Activated CD4-positive, alpha-beta T cell treated with anti-CD3 and anti-CD28 coated beads, Interleukin-2, amount 10 ng/mL, durations not matched to agents 7 days and 5 days (primary cell): ENCODE measurements around the gene EID2B. TPM values are rescaled to one million over a fixed set of nuclear protein-coding genes. Genes with fewer than 3 reads are reported as not detected.

Experiments
- CTCF ChIA-PET: fragments of 350-600 bp; sonication (Branson Sonifier 250); formaldehyde crosslinking; loops from one replicate; lab custom pipeline; 2021; ENCODE audit warnings: antibody characterized with exemption; lab: Charles Lee
- POLR2A ChIA-PET: fragments of 350-600 bp; sonication (Branson Sonifier 250); formaldehyde crosslinking; loops from one replicate; lab custom pipeline; 2021; ENCODE audit warnings: antibody characterized with exemption; lab: Charles Lee
- DNase-seq: peaks from one replicate; pipeline ENCODE4 v3.0.0-alpha.2; 2020
- H3K27ac Mint-ChIP-seq: one replicate; pipeline ENCODE4 v1.8.0; 2021; ENCODE audit warnings: mild to moderate bottlenecking, moderate library complexity, mixed read lengths
- H3K27me3 Mint-ChIP-seq: one replicate; pipeline ENCODE4 v1.8.0; 2021; ENCODE audit warnings: mixed read lengths
- H3K36me3 Mint-ChIP-seq: one replicate; pipeline ENCODE4 v1.8.0; 2021; ENCODE audit warnings: low read depth, mixed read lengths
- H3K4me1 Mint-ChIP-seq: one replicate; pipeline ENCODE4 v1.8.0; 2021; ENCODE audit warnings: mixed read lengths
- H3K4me3 Mint-ChIP-seq: one replicate; pipeline ENCODE4 v1.8.0; 2021; ENCODE audit warnings: mild to moderate bottlenecking, moderate library complexity, mixed read lengths
- H3K9me3 Mint-ChIP-seq: one replicate; pipeline ENCODE4 v1.8.0; 2021; ENCODE audit warnings: mixed read lengths
- total RNA-seq, 2 experiments: library from RNA; stranded (reverse); gene quantifications; one replicate each; pipeline ENCODE4 v1.2.3, GENCODE V29; 2021

EID2B gene
- total RNA-seq, 2 experiments from 2014 or later: 3.4 to 5.1 TPM

GRCh38 chr19:39544911-39545310 is 12.3 kb upstream of the EID2B start:
- POLR2A ChIA-PET: no interaction called here
- Mint-ChIP-seq H3K27me3 (no peaks in the 10 kb centered on the region), H3K27ac (peak overlapping the region; percentile 60), H3K36me3 (no peaks in the 10 kb centered on the region), H3K4me3 (no peak overlapping the region), H3K4me1 (peaks cover 59% of the 10 kb centered on the region), H3K9me3 (peaks cover 2% of the 10 kb centered on the region)
- CTCF ChIA-PET: interaction anchor here (0.6 to 2.2 kb wide), 3 partner anchors 9 to 314 kb away, joined by 5 to 7 read pairs (median 5); no protein-coding TSS in a partner anchor
- no peak for DNase-seq

- no peaks in the 10 kb centered on the region for H3K36me3 Mint-ChIP-seq
- ChIA-PET POLR2A (no interaction called here), CTCF (interaction anchor here (0.6 to 2.2 kb wide), 6 partner anchors 8 to 748 kb away, joined by 3 to 7 read pairs (median 5); no protein-coding TSS in a partner anchor)
- peaks cover 58% of the 10 kb centered on the region for H3K4me1 Mint-ChIP-seq
- H3K9me3 Mint-ChIP-seq: peaks cover 2% of the 10 kb centered on the region
- peak overlapping the region; percentile 60 for H3K27ac Mint-ChIP-seq
- H3K4me3 Mint-ChIP-seq: no peak overlapping the region
- DNase-seq: no peak
- no peaks in the 10 kb centered on the region for H3K27me3 Mint-ChIP-seq
Observed at GRCh38 chr19:39544226-39544903, 11.7 kb upstream of the EID2B start.

- no peak overlapping the region for H3K4me3 Mint-ChIP-seq
- POLR2A ChIA-PET: no interaction called here
Observed at GRCh38 chr19:39543477-39543857, 10.8 kb upstream of the EID2B start.

GRCh38 chr19:39542206-39542605 is 9.6 kb upstream of the EID2B start:
- Mint-ChIP-seq H3K36me3 (peaks cover 7% of the 10 kb centered on the region), H3K9me3 (peaks cover 2% of the 10 kb centered on the region), H3K4me1 (peaks cover 73% of the 10 kb centered on the region), H3K27me3 (no peaks in the 10 kb centered on the region), H3K4me3 (no peak overlapping the region), H3K27ac (no peak overlapping the region)
- no peak for DNase-seq
- ChIA-PET CTCF (interaction anchor here (1.0 to 1.3 kb wide), 2 partner anchors 9 kb away, joined by 4 to 6 read pairs; no protein-coding TSS in a partner anchor), POLR2A (no interaction called here)

More at GRCh38 chr19:39543477-39543857, 10.8 kb upstream of the EID2B start:
- Mint-ChIP-seq H3K27ac (no peak overlapping the region), H3K4me1 (peaks cover 65% of the 10 kb centered on the region), H3K9me3 (peaks cover 2% of the 10 kb centered on the region), H3K27me3 (no peaks in the 10 kb centered on the region), H3K36me3 (peaks cover under 1% of the 10 kb centered on the region)
- CTCF ChIA-PET: interaction anchor here (0.7 to 1.2 kb wide), 2 partner anchors 12 to 180 kb away, joined by 3 to 8 read pairs; no protein-coding TSS in a partner anchor
- DNase-seq: no peak

- Mint-ChIP-seq H3K27me3 (no peaks in the 10 kb centered on the region), H3K27ac (peak overlapping the region; percentile 94), H3K4me1 (peaks cover 67% of the 10 kb centered on the region), H3K9me3 (no peaks in the 10 kb centered on the region), H3K4me3 (peak overlapping the region; percentile 97), H3K36me3 (peaks cover 10% of the 10 kb centered on the region)
- CTCF ChIA-PET: no interaction called here
- POLR2A ChIA-PET: no interaction called here
- no peak for DNase-seq
Observed at GRCh38 chr19:39540333-39540673, 7.7 kb upstream of the EID2B start.

GRCh38 chr19:39539518-39540332 is 7.1 kb upstream of the EID2B start, which contains the start of gene EID2:
TSS of gene EID2 (minus strand) at chr19:39540161. CDS start at chr19:39540079, 82 bp downstream.
- DNase-seq: peak; percentile 94
- peak within 1 kb of the TSS; percentile 97 for H3K4me3 Mint-ChIP-seq
- no peaks in the 10 kb centered on the region for H3K27me3 Mint-ChIP-seq
- peaks cover 10% of the 10 kb centered on the region for H3K36me3 Mint-ChIP-seq
- H3K9me3 Mint-ChIP-seq: no peaks in the 10 kb centered on the region
- ChIA-PET POLR2A (interaction anchor here (1.2 kb wide), 1 partner anchor 104 kb away, joined by 4 read pairs; the partner anchor contains the start of gene RPS16), CTCF (interaction anchor here (0.6 kb wide), 1 partner anchor 782 kb away, joined by 3 read pairs; no protein-coding TSS in a partner anchor)
- peak within 1 kb of the TSS; percentile 94 for H3K27ac Mint-ChIP-seq
- H3K4me1 Mint-ChIP-seq: peaks cover 64% of the 10 kb centered on the region

GRCh38 chr19:39539165-39539517 is 6.5 kb upstream of the EID2B start:
- POLR2A ChIA-PET: interaction anchor here (1.2 kb wide), 1 partner anchor 104 kb away, joined by 4 read pairs; the partner anchor contains the start of gene RPS16
- no peaks in the 10 kb centered on the region for H3K27me3 Mint-ChIP-seq
- H3K4me3 Mint-ChIP-seq: peak overlapping the region; percentile 97
- H3K36me3 Mint-ChIP-seq: peaks cover 10% of the 10 kb centered on the region
- no peaks in the 10 kb centered on the region for H3K9me3 Mint-ChIP-seq
- peak overlapping the region; percentile 92 for H3K27ac Mint-ChIP-seq
- CTCF ChIA-PET: interaction anchor here (0.6 kb wide), 1 partner anchor 782 kb away, joined by 3 read pairs; no protein-coding TSS in a partner anchor
- no peak for DNase-seq
- peaks cover 58% of the 10 kb centered on the region for H3K4me1 Mint-ChIP-seq

- Mint-ChIP-seq H3K27me3 (no peaks in the 10 kb centered on the region), H3K36me3 (peaks cover 10% of the 10 kb centered on the region), H3K27ac (no peak overlapping the region), H3K4me1 (peaks cover 40% of the 10 kb centered on the region), H3K4me3 (no peak overlapping the region), H3K9me3 (no peaks in the 10 kb centered on the region)
- CTCF ChIA-PET: interaction anchor here (0.6 to 2.1 kb wide), 7 partner anchors 8 to 143 kb away, joined by 3 to 12 read pairs (median 4); no protein-coding TSS in a partner anchor
- POLR2A ChIA-PET: interaction anchor here (0.6 to 0.9 kb wide), 3 partner anchors 53 to 199 kb away, joined by 3 to 8 read pairs (median 3); partner anchors contain the start of genes RPS16 and TIMM50
- DNase-seq: no peak
Observed at GRCh38 chr19:39533791-39534190, 1.1 kb upstream of the EID2B start.

- H3K27ac Mint-ChIP-seq: peak overlapping the region; percentile 88
- ChIA-PET CTCF (interaction anchor here (0.6 to 2.1 kb wide), 14 partner anchors 8 to 274 kb away, joined by 3 to 12 read pairs (median 4); no protein-coding TSS in a partner anchor), POLR2A (interaction anchor here (0.9 kb wide), 1 partner anchor 97 kb away, joined by 3 read pairs; the partner anchor contains the start of gene RPS16)
- no peaks in the 10 kb centered on the region for H3K9me3 Mint-ChIP-seq
- H3K4me3 Mint-ChIP-seq: peak overlapping the region; percentile 90
- H3K36me3 Mint-ChIP-seq: peaks cover 10% of the 10 kb centered on the region
- no peak for DNase-seq
- no peaks in the 10 kb centered on the region for H3K27me3 Mint-ChIP-seq
- peaks cover 35% of the 10 kb centered on the region for H3K4me1 Mint-ChIP-seq
Observed at GRCh38 chr19:39533003-39533512, 406 bp upstream of the EID2B start.

GRCh38 chr19:39531834-39532232 is 819 bp downstream of the EID2B start:
- peaks cover 26% of the 10 kb centered on the region for H3K4me1 Mint-ChIP-seq
- no peaks in the 10 kb centered on the region for H3K27me3 Mint-ChIP-seq
- DNase-seq: no peak

GRCh38 chr19:39525205-39525604 is 7.4 kb downstream of the EID2B start:
- Mint-ChIP-seq H3K27me3 (no peaks in the 10 kb centered on the region), H3K4me3 (no peak overlapping the region), H3K9me3 (no peaks in the 10 kb centered on the region), H3K4me1 (peaks cover 2% of the 10 kb centered on the region), H3K27ac (no peak overlapping the region), H3K36me3 (peaks cover 5% of the 10 kb centered on the region)
- ChIA-PET POLR2A (no interaction called here), CTCF (interaction anchor here (0.6 to 1.2 kb wide), 2 partner anchors 12 to 302 kb away, joined by 3 read pairs; no protein-coding TSS in a partner anchor)
- DNase-seq: no peak

More at GRCh38 chr19:39531834-39532232, 819 bp downstream of the EID2B start:
- ChIA-PET POLR2A (interaction anchor here (0.6 kb wide), 1 partner anchor 53 kb away, joined by 3 read pairs; no protein-coding TSS in a partner anchor), CTCF (interaction anchor here (0.7 to 2.1 kb wide), 11 partner anchors 14 to 468 kb away, joined by 3 to 12 read pairs (median 4); no protein-coding TSS in a partner anchor)
- Mint-ChIP-seq H3K27ac (peak overlapping the region; percentile 83), H3K36me3 (peaks cover 8% of the 10 kb centered on the region), H3K9me3 (no peaks in the 10 kb centered on the region), H3K4me3 (peak overlapping the region; percentile 90)

GRCh38 chr19:39524495-39524894 is 8.2 kb downstream of the EID2B start:
- no peaks in the 10 kb centered on the region for H3K9me3 Mint-ChIP-seq
- peaks cover 5% of the 10 kb centered on the region for H3K36me3 Mint-ChIP-seq
- H3K27ac Mint-ChIP-seq: no peak overlapping the region
- ChIA-PET POLR2A (interaction anchor here (0.6 kb wide), 1 partner anchor 10 kb away, joined by 4 read pairs; no protein-coding TSS in a partner anchor), CTCF (interaction anchor here (0.6 to 1.2 kb wide), 3 partner anchors 8 to 302 kb away, joined by 3 read pairs; partner anchors contain the start of gene EID2B)
- no peak for DNase-seq
- peaks cover 2% of the 10 kb centered on the region for H3K4me1 Mint-ChIP-seq
- H3K4me3 Mint-ChIP-seq: no peak overlapping the region
- H3K27me3 Mint-ChIP-seq: no peaks in the 10 kb centered on the region
